ENCODE data around the gene HRCT1. TPM values are rescaled to one million over a fixed set of nuclear protein-coding genes. Genes with fewer than 3 reads are reported as not detected.
A peak's percentile ranks its signal among the peaks of the same experiment; 100 is the strongest.

Gene HRCT1
- total and polyA plus RNA-seq, 2 experiments from 2014 or later: not detected

- Histone ChIP-seq H2AFZ (peak overlapping the region; percentile 64; the same call in 1 of the 2 replicates), H3K27me3 (ENCODE audit: insufficient read depth) (no peaks in the 10 kb centered on the region), H3K27ac (ENCODE audit: low read depth) (no peak overlapping the region), H3F3A (replicated peaks; ENCODE audit: low read depth) (no peaks in the 10 kb centered on the region), H3K9me2 (ENCODE audit: insufficient read depth) (no peaks in the 10 kb centered on the region), H4K20me1 (replicated peaks; ENCODE audit: insufficient read depth) (no peaks in the 10 kb centered on the region), H3K4me2 (no peak overlapping the region), H3K79me2 (replicated peaks; ENCODE audit: insufficient read depth) (no peaks in the 10 kb centered on the region), H3K36me3 (ENCODE audit: insufficient read depth) (no peaks in the 10 kb centered on the region), H3K4me1 (ENCODE audit: insufficient read depth) (no peaks in the 10 kb centered on the region), H3K4me3 (no peak overlapping the region)
- Mint-ChIP-seq H3K27ac (no peak overlapping the region), H3K4me1 (no peaks in the 10 kb centered on the region), H3K36me3 (ENCODE audit: low read depth) (no peaks in the 10 kb centered on the region), H3K27me3 (ENCODE audit: insufficient read depth, low read depth, poor library complexity) (peaks cover 1% of the 10 kb centered on the region), H3K9me3 (no peaks in the 10 kb centered on the region; the same call in 2 of the 3 replicates), H3K4me3 (no peak overlapping the region)
- no peak for DNase-seq (ENCODE audit: low spot score)
- TF ChIP-seq, protein P1, sequence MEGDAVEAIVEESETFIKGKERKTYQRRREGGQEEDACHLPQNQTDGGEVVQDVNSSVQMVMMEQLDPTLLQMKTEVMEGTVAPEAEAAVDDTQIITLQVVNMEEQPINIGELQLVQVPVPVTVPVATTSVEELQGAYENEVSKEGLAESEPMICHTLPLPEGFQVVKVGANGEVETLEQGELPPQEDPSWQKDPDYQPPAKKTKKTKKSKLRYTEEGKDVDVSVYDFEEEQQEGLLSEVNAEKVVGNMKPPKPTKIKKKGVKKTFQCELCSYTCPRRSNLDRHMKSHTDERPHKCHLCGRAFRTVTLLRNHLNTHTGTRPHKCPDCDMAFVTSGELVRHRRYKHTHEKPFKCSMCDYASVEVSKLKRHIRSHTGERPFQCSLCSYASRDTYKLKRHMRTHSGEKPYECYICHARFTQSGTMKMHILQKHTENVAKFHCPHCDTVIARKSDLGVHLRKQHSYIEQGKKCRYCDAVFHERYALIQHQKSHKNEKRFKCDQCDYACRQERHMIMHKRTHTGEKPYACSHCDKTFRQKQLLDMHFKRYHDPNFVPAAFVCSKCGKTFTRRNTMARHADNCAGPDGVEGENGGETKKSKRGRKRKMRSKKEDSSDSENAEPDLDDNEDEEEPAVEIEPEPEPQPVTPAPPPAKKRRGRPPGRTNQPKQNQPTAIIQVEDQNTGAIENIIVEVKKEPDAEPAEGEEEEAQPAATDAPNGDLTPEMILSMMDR (conservative IDR thresholded peaks at IDR 0.05; ENCODE audit: low read depth in 2 of 2): no peak
- TF ChIP-seq ZNF331 (CRISPR knock-in tag; IDR thresholded peaks at IDR 0.05; ENCODE audit: low read depth) (no peak), POLR2AphosphoS5 (IDR thresholded peaks at IDR 0.05; ENCODE audit: low read depth) (no peak), REST (IDR thresholded peaks at IDR 0.05; ENCODE audit: unreplicated experiment) (no peak), EZH2phosphoT487 (IDR thresholded peaks at IDR 0.05; ENCODE audit: unreplicated experiment) (no peak), ZNF114 (CRISPR knock-in tag; IDR thresholded peaks at IDR 0.05) (no peak), STAT1 (IDR thresholded peaks at IDR 0.05; ENCODE audit: unreplicated experiment) (no peak), NANOG (IDR thresholded peaks at IDR 0.05; ENCODE audit: borderline replicate concordance) (no peak), CREB1 (CRISPR knock-in tag; IDR thresholded peaks at IDR 0.05; ENCODE audit: low read depth) (no peak), EZH2 (IDR thresholded peaks at IDR 0.05; ENCODE audit: low read depth, unreplicated experiment) (no peak), ZNF462 (CRISPR knock-in tag; IDR thresholded peaks at IDR 0.05) (no peak), JUNB (IDR thresholded peaks at IDR 0.05; ENCODE audit: unreplicated experiment) (no peak)
- TF ChIP-seq, protein P2, sequence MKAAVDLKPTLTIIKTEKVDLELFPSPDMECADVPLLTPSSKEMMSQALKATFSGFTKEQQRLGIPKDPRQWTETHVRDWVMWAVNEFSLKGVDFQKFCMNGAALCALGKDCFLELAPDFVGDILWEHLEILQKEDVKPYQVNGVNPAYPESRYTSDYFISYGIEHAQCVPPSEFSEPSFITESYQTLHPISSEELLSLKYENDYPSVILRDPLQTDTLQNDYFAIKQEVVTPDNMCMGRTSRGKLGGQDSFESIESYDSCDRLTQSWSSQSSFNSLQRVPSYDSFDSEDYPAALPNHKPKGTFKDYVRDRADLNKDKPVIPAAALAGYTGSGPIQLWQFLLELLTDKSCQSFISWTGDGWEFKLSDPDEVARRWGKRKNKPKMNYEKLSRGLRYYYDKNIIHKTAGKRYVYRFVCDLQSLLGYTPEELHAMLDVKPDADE (IDR thresholded peaks at IDR 0.05): no peak
- no peak for ATAC-seq
These were observed 27.6 kb downstream of the HRCT1 start for GRCh38 chr9:35933550-35934067.
